ENCODE results near the gene AR. TPM values are rescaled to one million over a fixed set of nuclear protein-coding genes. Genes with fewer than 3 reads are reported as not detected.

The AR gene
- total and polyA plus RNA-seq, 2 of the 8 experiments (the other 6 are each of a cell fraction or from before 2014, with no cell fraction given), result 7.1 to 10.7 TPM

DNA sequence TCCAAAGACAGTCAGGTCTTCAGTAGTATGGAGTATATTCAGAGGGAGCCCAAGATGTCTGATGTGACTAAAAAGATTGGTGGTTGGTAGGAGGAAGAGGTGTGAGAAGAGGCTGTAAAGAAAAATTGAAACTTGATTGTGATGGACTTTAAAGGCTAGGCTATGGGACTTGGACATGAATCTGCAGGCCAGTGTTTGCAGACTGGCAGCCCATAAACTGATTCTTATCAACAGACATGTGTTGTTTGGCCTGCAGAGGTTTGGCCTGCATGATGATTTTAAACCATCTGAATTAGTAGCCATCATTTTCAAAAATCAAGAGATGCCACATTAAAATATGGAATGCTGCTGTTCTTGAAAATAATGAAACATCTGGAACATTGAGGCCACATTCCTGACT is 5.4 kb upstream of the AR start:
- Histone ChIP-seq H3K18ac (ENCODE audit: extremely low read depth, low read length) (no peak overlapping the region), H3K4me3 (ENCODE audit: extremely low read depth in 1 of 4, insufficient read depth in 2 of 4, low read depth in 3 of 4, low read length in 4 of 4) (no peak overlapping the region), H3K14ac (ENCODE audit: insufficient read length) (no peak overlapping the region), H3K79me2 (ENCODE audit: control insufficient read depth in 1 of 2, insufficient read depth in 2 of 2, low read length in 2 of 2) (no peaks in the 10 kb centered on the region), H3K4me2 (ENCODE audit: insufficient read depth in 1 of 2, low read depth in 2 of 2, low read length in 2 of 2) (no peak overlapping the region), H2BK12ac (ENCODE audit: low read depth, low read length) (no peak overlapping the region), H3K23me2 (ENCODE audit: low read depth, low read length) (no peaks in the 10 kb centered on the region), H3K56ac (replicated peaks; ENCODE audit: insufficient read length, low read depth, low read length) (no peak overlapping the region), H4K20me1 (replicated peaks in 1 of 2; ENCODE audit: control insufficient read depth in 1 of 2, insufficient read depth in 2 of 2, low read length in 2 of 2) (no peaks in the 10 kb centered on the region), H3K4me1 (replicated peaks in 1 of 4; ENCODE audit: control insufficient read depth in 3 of 4, insufficient read depth in 4 of 4, low read length in 3 of 4) (peaks cover 0 to 7% (median 2%) of the 10 kb centered on the region in 4 experiments; a peak in 1 of 7 replicates), H4K5ac (ENCODE audit: insufficient read length, low read depth, low read length) (no peak overlapping the region), H3K79me1 (ENCODE audit: low read depth, low read length) (no peaks in the 10 kb centered on the region), H2BK120ac (replicated peaks; ENCODE audit: low read depth, low read length) (no peak overlapping the region), H2BK5ac (ENCODE audit: low read depth, low read length) (no peak overlapping the region), H3K23ac (ENCODE audit: insufficient read length) (no peak overlapping the region), H3K27me3 (replicated peaks in 1 of 4; ENCODE audit: control insufficient read depth in 3 of 4, extremely low read depth in 1 of 4, insufficient read depth in 3 of 4, low read length in 3 of 4) (no peaks in the 10 kb centered on the region), H4K91ac (replicated peaks; ENCODE audit: insufficient read length, low read length) (no peak overlapping the region), H3K9ac (replicated peaks in 1 of 4; ENCODE audit: extremely low read depth in 1 of 4, low read depth in 3 of 4, low read length in 3 of 4) (no peak overlapping the region), H4K8ac (ENCODE audit: extremely low read depth, insufficient read depth, low read length) (no peak overlapping the region), H2AK5ac (ENCODE audit: low read depth, low read length) (no peak overlapping the region), H3K27ac (ENCODE audit: low read depth, low read length) (no peak overlapping the region), H3K36me3 (ENCODE audit: control insufficient read depth in 2 of 4, insufficient read depth in 4 of 4, low read length in 3 of 4) (no peaks in the 10 kb centered on the region), H2AFZ (ENCODE audit: low read length) (no peak overlapping the region), H2BK15ac (ENCODE audit: low read length) (no peak overlapping the region), H3K4ac (replicated peaks; ENCODE audit: insufficient read length, low read depth, low read length) (no peak overlapping the region), H2BK20ac (ENCODE audit: low read length) (no peak overlapping the region), H3K9me3 (ENCODE audit: insufficient read depth in 2 of 2, low read depth in 1 of 2, low read length in 1 of 2) (no peaks in the 10 kb centered on the region)
- DNase-seq (ENCODE audit: low read depth in 1 of 2, low spot score in 2 of 2) (no peak), FAIRE-seq (no peak)
- ChIA-PET CTCF (ENCODE audit: partially characterized antibody) (no interaction called here), POLR2A (ENCODE audit: partially characterized antibody) (no interaction called here)
- TF ChIP-seq GTF2F1 (IDR thresholded peaks at IDR 0.05; ENCODE audit: borderline replicate concordance, low read depth, low read length) (no peak), GABPA (IDR thresholded peaks at IDR 0.05; ENCODE audit: borderline replicate concordance, insufficient read depth, low read length) (no peak), SIX5 (IDR thresholded peaks at IDR 0.05; ENCODE audit: low read depth, low read length) (no peak), KDM1A (IDR thresholded peaks at IDR 0.05; ENCODE audit: borderline replicate concordance, low read length) (no peak), BACH1 (IDR thresholded peaks at IDR 0.05; ENCODE audit: low read length) (no peak), NRF1 (IDR thresholded peaks at IDR 0.05; ENCODE audit: low read depth, low read length) (no peak), SRF (IDR thresholded peaks at IDR 0.05; ENCODE audit: low read depth, low read length) (no peak), CBX5 (IDR thresholded peaks at IDR 0.05; ENCODE audit: low read depth, low read length) (no peak), HDAC6 (IDR thresholded peaks at IDR 0.05; ENCODE audit: low read depth, low read length) (no peak), TBP (IDR thresholded peaks at IDR 0.05; ENCODE audit: low read depth, low read length) (no peak), JUND (IDR thresholded peaks at IDR 0.05; ENCODE audit: low read length) (no peak), MAFK (IDR thresholded peaks at IDR 0.05; ENCODE audit: low read depth, low read length) (no peak), YY1 (IDR thresholded peaks at IDR 0.05; ENCODE audit: low read depth, low read length) (no peak), JUN (IDR thresholded peaks at IDR 0.05; ENCODE audit: low read depth, low read length) (no peak)
- TF ChIP-seq, protein P1, sequence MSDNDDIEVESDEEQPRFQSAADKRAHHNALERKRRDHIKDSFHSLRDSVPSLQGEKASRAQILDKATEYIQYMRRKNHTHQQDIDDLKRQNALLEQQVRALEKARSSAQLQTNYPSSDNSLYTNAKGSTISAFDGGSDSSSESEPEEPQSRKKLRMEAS (IDR thresholded peaks at IDR 0.05), result no peak

All from H1 (cell line).